Stromal cell of bone marrow (primary cell): ENCODE data around the gene BMPR1A.

Experiments
- DNase-seq: peaks from one replicate; pipeline ENCODE4 v3.0.0-alpha.2; 2012; ENCODE audit warnings: low read depth

The BMPR1A gene

DNA sequence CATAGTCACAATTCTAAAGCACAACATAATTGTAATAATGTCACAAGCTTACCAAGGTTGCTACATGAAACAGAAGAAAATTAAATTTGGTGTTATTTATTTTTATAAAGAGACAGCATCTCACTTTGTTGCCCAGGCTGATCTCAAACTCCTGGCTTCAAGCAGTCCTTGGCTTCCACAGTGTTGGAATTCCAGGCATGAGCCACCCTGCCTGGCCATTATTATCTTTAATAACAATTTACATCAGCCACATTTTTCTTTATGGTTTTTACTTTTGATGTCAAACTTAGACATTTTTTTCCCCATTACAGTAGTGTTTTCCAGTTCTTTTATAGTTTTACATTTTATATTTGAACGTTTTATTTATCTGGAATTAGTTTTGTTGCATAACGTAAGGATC lies 46.7 kb downstream of the BMPR1A start:
- DNase-seq, result no peak

GRCh38 chr10:86804805-86805204 lies 48.4 kb downstream of the BMPR1A start:
- no peak for DNase-seq

- peak; percentile 18 for DNase-seq
Observed at GRCh38 chr10:86813101-86813500, 56.7 kb downstream of the BMPR1A start.

GRCh38 chr10:86813982-86814381 lies 57.6 kb downstream of the BMPR1A start:
- DNase-seq, result no peak

GRCh38 chr10:86815035-86815617 lies 58.7 kb downstream of the BMPR1A start:
- peak; percentile 64 for DNase-seq

DNA sequence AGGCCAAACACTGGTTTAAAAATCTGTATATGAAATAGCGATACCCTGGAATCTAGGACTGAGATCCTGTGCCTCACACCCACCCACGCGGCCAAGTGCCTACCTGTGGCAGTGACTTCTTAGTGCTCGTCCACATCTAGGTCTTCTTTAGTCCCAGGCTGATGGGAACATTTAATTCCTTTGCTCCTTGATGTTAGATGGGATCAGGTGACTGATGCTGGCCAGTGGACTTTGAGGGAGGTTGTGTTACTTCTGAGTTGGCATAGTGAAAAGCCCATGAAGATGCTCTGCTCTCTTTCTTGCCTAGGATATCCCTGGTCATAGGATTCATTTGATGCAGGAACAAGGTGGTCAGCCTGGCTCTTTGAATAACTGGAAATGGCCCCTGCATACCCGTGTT lies 59.2 kb downstream of the BMPR1A start:
- no peak for DNase-seq

GRCh38 chr10:86817246-86817645 lies 60.8 kb downstream of the BMPR1A start:
- no peak for DNase-seq

DNA sequence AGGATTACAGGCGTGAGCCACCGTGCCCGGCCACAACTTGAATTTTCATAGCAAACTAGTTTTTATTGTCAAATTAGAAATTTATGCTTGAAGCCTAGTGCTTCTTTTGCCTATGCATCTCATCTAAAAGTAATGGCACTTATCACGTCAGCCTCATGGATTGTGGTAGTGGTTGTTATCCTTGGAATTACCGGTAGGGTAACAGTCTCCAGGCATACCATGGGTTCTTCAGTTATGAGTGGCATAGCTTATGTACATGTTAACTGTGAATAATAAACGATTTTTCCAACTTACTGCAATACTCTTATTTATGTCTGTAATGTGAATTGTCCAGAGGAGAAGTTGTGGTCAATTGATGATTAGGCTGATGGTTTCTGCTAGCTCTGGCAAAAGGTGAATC lies 63.1 kb downstream of the BMPR1A start:
- no peak for DNase-seq

- no peak for DNase-seq
Observed at GRCh38 chr10:86820509-86820908, 64.1 kb downstream of the BMPR1A start.

DNA sequence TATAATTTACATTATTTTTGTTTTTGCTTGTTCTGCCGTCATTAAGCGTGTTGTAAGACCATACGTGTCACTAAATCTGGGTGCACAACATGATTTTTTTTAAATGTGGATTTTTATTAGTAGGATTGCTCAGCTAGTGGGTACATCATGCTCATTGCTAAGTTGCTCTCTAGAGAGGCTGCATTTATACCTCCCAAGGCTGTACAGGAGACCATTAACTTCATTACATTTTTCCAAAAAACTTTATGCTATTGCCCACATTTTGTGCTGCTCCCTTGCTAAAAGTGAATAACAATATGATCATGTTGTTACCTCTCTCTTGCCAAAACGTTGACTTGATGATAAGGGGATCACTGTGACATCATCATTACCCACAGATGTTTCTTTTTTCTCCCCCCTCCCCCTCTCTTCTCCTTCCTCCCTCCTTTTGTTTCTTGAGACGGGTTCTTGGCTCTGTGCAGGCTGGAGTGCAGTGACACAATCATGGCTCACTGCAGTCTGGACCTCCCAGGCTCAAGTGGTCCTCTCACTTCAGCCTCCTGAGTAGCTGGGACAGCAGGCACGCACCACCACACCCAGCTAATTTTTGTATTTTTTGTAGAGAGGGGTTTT lies 65.1 kb downstream of the BMPR1A start:
- no peak for DNase-seq

- no peak for DNase-seq
Observed at GRCh38 chr10:86823565-86823964, 67.1 kb downstream of the BMPR1A start.

GRCh38 chr10:86824151-86824550 lies 67.7 kb downstream of the BMPR1A start:
- no peak for DNase-seq

GRCh38 chr10:86825366-86825765 lies 68.9 kb downstream of the BMPR1A start:
- no peak for DNase-seq

DNA sequence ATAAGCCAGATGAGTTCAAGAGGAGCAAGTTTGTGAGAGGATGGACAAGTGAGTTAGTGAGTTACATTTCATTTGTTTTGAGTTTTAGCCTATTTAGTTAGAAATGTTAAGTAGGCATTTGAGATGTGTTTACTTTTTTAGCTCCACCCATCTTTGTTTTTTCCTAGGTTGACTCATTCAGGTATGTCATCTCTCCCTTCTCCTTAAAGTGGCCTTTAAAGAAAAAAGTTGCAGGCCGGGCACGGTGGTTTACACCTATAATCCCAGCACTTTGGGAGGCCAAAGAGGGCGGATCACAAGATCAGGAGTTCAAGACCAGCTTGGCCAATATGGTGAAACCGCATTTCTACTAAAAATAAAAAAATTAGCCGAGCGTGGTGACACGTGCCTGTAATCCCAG lies 71.2 kb downstream of the BMPR1A start:
- no peak for DNase-seq

- no peak for DNase-seq
Observed at GRCh38 chr10:86828145-86828544, 71.7 kb downstream of the BMPR1A start.

- DNase-seq, result peak; percentile 6
Observed at GRCh38 chr10:86829472-86829871, 73.1 kb downstream of the BMPR1A start.

DNA sequence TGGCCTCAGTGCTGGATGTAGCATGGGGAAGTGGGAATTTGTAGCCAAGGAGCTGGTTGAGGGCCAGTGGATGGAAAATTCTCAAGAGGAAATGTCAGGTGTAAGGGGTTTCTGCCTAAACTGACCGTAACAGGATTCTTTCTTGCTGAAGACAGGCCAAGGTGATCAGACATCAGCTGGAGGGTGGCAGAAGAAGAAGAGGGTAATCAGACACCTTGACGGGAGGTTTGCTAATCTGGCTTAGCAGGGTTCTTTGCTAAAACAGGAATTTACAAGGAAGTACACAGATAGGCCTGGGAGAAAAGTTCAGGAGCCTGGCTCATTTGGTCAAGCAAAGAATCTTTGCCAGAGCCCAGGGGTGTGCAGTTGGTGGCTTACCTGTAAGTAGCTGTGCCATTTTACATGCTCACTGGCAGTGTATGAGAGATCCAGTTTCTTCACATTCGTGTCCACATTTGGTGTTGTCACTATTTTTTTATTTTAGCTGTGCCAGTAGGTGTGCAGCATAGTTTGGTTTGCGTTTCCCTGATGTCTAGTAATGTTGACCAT lies 73.7 kb downstream of the BMPR1A start:
- DNase-seq, result no peak

DNA sequence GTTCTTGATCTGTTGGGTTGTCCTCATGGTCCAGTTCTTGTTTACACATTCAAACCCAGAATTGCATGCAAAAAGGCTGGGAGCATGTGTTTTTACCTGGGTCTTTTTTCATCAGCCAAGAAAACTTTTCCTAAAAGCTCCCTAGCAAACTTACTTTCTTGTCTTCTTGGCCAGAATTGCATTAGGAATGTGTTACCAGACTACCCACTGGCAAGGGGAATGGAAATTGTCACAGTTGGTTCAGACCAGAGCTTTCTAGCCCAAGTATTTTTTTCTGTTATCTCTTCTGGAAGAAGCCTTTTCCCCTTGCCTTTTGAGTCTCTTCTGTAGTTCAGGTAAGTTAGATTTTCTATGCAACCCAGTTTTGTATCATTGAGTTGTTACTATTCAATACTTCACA lies 77.5 kb downstream of the BMPR1A start:
- DNase-seq, result no peak

GRCh38 chr10:86836044-86836443 lies 79.6 kb downstream of the BMPR1A start:
- no peak for DNase-seq

DNA sequence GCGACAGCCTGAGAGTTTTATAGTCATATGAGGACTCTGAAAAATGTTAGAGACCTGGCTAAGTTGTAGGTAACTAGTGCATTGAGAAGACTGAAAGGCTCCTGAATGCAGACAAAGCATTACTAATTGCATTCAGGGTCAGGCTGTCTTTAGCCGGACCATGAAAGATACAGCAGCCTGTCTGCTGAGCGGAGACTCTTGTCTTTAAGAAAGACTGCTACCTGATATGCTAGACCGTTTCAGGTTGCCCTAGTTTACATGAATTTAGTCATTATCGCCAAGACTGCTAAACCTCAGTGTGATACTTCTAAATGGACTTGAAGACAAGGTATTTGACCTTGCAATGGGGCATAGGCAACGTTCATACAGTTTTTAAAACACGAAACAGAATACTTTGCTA lies 81.2 kb downstream of the BMPR1A start:
- no peak for DNase-seq

DNA sequence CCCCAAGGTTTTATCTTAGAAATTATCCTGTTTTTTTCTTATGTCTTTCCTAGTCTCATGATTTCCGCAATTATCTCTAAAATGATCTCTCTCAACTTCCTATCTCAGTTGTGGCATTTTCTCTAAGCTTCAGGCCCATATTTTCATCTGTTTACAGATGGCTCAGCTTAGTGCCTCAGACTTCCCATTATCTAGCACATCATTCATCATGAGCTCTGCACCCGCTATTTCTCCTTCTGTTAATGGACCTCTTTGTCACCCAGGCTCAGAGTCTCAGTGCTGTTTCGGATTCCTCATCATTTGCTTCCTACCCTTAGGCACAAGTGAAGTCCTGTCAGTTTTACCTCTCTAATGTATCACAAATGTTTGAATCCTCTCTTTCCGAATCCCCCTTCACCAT lies 84.1 kb downstream of the BMPR1A start:
- no peak for DNase-seq

GRCh38 chr10:86846088-86846487 lies 89.7 kb downstream of the BMPR1A start:
- DNase-seq, result no peak

- no peak for DNase-seq
Observed at GRCh38 chr10:86848747-86849146, 92.3 kb downstream of the BMPR1A start.
